Activated CD4-positive, alpha-beta T cell treated with anti-CD3 and anti-CD28 coated beads, Interleukin-2, amount 50 U/mL, for 48 hours (primary cell): Measurements from ENCODE around the gene CDCP1.

Experiments
- DNase-seq, 2 experiments: peaks; one replicate each; pipeline ENCODE4 v3.0.0-alpha.2; 2020

CDCP1 gene

GRCh38 chr3:45106874-45107273 is 39.3 kb downstream of the CDCP1 start:
- DNase-seq: no peak

GRCh38 chr3:45105855-45106671 is 40.1 kb downstream of the CDCP1 start:
- DNase-seq: peak; percentile 72 to 81

DNA sequence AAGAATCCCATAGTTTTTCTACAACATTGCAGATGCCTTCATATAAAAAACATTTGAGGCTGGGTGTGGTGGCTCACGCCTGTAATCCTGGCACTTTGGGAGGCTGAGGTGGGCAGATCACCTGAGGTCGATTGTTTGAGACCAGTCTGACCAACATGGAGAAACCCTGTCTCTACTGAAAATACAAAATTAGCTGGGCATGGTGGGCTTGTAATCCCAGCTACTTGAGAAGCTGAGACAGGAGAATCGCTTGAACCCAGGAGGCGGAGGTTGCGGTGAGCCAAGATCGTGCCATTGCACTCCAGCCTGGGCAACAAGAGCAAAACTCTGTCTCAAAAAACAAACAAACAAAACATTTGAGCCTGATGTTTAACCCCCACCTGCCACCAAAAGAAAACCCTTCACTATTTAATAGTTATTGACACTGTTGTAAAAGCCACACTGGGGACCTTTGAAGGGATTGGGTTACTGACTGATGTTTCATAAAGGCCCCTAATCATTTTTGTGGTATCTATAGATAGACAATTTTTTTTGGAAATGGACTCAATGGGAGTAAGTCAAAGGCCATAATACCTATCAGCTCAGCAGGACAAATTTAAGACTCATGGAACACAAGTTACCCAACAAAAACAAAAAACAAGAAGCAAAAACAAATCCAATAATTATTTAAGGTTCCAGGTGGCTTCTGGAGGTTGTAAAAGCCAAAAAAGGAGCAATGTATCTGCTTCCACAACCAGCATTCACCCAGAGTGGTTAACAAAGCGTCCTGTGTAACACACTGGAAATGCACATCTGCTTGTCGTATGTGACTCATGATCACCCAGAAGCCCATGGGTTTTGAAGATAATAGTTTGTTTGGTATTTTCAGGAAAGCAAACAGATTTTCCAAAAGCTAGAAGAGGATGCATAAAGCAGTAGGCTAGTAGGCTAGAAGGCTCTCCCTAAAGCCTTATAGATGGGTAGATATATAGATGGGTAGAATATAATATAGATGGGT is 41.2 kb downstream of the CDCP1 start:
- DNase-seq: no peak

- DNase-seq: no peak
Measured at GRCh38 chr3:45103753-45104714, 42.1 kb downstream of the CDCP1 start.

- DNase-seq: no peak
Measured at GRCh38 chr3:45103334-45103733, 42.8 kb downstream of the CDCP1 start.

- no peak for DNase-seq
Measured at GRCh38 chr3:45100981-45101407, 45.2 kb downstream of the CDCP1 start.

GRCh38 chr3:45098310-45098709 is 47.9 kb downstream of the CDCP1 start:
- no peak for DNase-seq

DNA sequence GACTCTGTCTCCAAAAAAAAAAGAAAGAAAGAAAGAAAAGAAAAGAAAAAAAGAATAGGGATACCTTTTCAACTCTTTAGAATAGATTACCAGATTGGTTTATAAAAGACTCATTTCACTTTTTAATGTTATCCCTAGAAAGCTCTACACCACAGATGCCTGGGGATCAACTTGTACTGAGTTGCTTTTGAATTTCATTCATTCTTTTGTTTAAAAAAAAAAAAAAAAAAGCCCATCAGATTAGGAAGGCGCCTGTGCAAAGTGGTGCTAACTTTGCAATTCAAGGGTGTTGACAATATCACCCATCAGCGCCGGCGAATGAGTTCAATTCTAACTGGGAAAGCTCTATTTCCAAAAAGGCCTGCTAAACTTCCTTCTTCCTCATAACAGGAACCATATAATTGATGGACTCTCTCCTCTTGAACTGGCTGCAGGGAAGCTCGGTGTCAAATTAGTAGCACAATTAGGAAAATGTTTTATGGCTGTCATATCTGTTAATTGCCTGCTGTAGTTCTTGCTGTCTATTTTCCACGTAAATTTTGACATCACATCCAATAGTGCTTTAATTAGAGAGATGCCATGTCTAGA is 48.8 kb downstream of the CDCP1 start:
- DNase-seq: no peak

DNA sequence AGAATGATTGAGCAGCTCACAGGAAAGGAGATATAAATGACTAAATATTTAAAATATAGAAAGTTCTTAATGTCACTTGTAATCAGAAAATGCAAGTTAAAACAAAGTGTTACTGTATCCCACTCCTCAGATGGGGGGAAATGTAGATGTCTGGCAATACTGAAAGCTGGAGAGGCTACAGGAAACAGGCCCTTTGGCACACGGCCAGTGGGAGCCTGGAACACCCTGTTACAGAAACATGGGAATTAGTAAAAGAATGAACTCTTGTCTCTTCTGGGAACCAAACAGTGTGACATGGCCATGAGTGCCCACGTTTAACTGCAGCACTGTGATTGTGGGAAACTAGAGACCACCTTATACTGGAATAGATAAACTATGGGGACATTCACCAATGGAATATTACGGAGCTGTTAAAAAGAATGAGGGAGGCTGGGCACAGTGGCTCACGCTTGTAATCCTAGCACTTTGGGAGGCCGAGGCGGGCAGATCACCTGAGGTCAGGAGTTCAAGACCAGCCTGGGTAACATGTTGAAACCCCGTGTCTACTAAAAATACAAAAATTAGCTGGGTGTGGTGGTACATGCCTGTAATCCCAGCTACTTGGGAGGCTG is 50.2 kb downstream of the CDCP1 start:
- DNase-seq: no peak

DNA sequence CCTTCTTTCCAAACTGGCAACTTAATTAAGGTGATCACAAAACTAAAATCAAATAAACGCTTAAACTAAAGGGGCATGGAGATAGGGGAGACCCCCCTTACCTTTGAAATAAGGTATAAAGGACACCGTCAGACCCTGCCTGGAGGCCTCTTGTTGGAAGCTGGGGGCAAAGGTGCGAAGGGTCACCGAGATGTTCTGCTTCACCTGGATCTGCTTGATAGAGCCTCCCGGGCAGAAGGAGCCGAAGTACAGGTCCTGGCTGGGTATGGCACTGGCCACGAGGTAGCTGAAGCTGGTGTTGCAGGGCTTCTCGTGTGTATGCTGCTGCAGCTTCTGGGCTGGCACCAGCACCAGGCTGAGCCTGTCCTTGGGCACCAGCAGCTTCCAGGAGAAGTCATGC is 53.0 kb downstream of the CDCP1 start:
- no peak for DNase-seq

- no peak for DNase-seq
Measured at GRCh38 chr3:45092132-45093031, 53.8 kb downstream of the CDCP1 start.

DNA sequence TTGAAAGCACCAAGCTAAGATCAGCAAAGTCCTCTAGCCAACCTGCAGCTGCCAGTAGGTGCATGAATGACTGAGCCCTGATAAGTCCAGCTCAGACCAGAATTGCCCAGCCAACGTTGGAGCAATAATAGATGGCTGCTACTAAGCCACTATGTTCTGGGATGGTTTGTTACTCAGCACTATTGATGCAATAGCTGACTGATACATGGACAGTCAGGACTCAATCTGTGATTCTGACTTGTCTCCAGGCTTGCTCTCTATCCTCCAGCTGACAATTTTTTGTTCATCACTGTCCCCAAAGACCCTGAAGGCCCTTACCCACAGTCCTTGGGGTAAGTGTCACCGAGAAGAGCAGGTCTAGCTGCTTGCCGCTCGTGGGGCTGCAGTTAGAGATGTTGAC is 55.3 kb downstream of the CDCP1 start:
- DNase-seq: no peak

- DNase-seq: no peak
Measured at GRCh38 chr3:45088543-45089358, 57.4 kb downstream of the CDCP1 start.

- no peak for DNase-seq
Measured at GRCh38 chr3:45087155-45087554, 59.0 kb downstream of the CDCP1 start.

GRCh38 chr3:45084820-45085816 is 61.1 kb downstream of the CDCP1 start:
- no peak for DNase-seq

DNA sequence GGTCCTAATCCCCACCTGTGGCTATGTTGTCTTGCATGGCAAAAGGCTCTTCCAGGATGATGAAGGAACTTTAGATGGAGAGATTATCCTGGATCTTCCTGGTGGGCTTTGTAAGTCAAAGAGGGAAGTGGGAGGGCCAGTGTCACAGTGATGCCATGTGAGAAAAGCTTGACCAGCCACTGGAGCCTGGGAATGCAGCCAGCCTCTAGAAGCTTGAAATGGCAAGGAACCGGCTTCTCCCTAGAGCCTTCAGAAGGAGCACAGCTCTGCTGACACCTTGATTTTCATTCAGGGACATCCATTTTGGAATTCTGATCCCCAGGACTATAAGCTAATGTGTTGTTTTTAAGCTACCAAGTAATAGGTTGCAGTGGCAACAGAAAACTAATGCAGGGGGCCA is 61.8 kb downstream of the CDCP1 start:
- DNase-seq: no peak

GRCh38 chr3:45083023-45083422 is 63.2 kb downstream of the CDCP1 start:
- no peak for DNase-seq

DNA sequence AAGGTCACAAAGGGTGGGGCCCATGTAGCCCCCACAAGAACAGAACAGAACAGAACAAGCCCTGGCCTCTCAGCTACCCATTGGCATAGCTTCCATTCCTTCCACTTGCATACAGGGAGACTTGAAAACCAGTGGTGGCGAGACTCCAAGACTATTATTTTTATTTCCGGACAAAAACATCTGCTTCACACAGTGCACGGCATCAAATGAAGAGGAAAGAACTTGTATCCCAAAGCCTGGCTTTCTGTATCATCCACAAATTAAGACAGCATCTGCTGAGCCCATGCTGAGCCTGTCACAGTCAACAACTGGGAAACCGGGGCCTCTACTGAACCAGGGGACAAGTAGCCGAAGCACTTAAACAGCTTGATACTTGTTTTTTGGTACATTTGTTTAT is 64.0 kb downstream of the CDCP1 start:
- DNase-seq: no peak
